OCI-M1 (cell line): ENCODE measurements around the gene YPEL3.
"Not testable (repeated sequence)": the region's sequence is repeated elsewhere in the genome, so short reads cannot be mapped to it uniquely, and the experiment has no call there.

Experiments used
- DNase-seq: peaks from one replicate; lab custom pipeline; 2025; lab: John Stamatoyannopoulos, UW

Gene YPEL3

GRCh38 chr16:30117768-30118167 is 21.8 kb upstream of the YPEL3 start:
- no peak for DNase-seq

GRCh38 chr16:30116291-30117207 is 20.5 kb upstream of the YPEL3 start:
- no peak for DNase-seq

GRCh38 chr16:30115238-30115637 is 19.2 kb upstream of the YPEL3 start:
- DNase-seq: no peak

GRCh38 chr16:30114833-30115232 is 18.8 kb upstream of the YPEL3 start:
- not testable (repeated sequence) for DNase-seq

- DNase-seq: no peak
These were observed 18.4 kb upstream of the YPEL3 start for GRCh38 chr16:30114411-30114810.

GRCh38 chr16:30113711-30114333 is 17.8 kb upstream of the YPEL3 start:
- DNase-seq: no peak

- DNase-seq: no peak
These were observed 17.2 kb upstream of the YPEL3 start, which contains the start of gene GDPD3 for GRCh38 chr16:30113031-30113710. Gene GDPD3, minus strand, starts transcription at chr16:30113537. Its CDS starts 59 bp downstream, at chr16:30113478.

GRCh38 chr16:30112197-30113030 is 16.4 kb upstream of the YPEL3 start:
- peak; percentile 80 for DNase-seq

GRCh38 chr16:30110661-30111060 is 14.6 kb upstream of the YPEL3 start:
- no peak for DNase-seq

GRCh38 chr16:30108059-30108850 is 12.2 kb upstream of the YPEL3 start:
- peak; percentile 52 for DNase-seq

GRCh38 chr16:30104492-30104891 is 8.5 kb upstream of the YPEL3 start:
- DNase-seq: no peak

- no peak for DNase-seq
These were observed 8.1 kb upstream of the YPEL3 start for GRCh38 chr16:30104090-30104489.

- DNase-seq: peak; percentile 36
These were observed 1.0 kb upstream of the YPEL3 start for GRCh38 chr16:30096862-30097563.

GRCh38 chr16:30095166-30096078 is 591 bp downstream of the YPEL3 start:
- DNase-seq: no peak

- DNase-seq: no peak
These were observed 1.4 kb downstream of the YPEL3 start for GRCh38 chr16:30094541-30095165.

- DNase-seq: peak; percentile 99
These were observed 3.5 kb downstream of the YPEL3 start for GRCh38 chr16:30092373-30093010.

- peak; percentile 98 for DNase-seq
These were observed 4.3 kb downstream of the YPEL3 start, which contains the start of gene TBX6 for GRCh38 chr16:30091474-30092372. Gene TBX6, minus strand, starts transcription at chr16:30091924. Its CDS starts 731 bp downstream, at chr16:30091193.
